Activated CD4-positive, alpha-beta memory T cell treated with anti-CD3 and anti-CD28 coated beads, Interleukin-2, amount 10 ng/mL, durations not matched to agents 7 days and 5 days (primary cell): ENCODE measurements around the gene PLLP. TPM values are rescaled to one million over a fixed set of nuclear protein-coding genes. Genes with fewer than 3 reads are reported as not detected.

Experiments
- CTCF ChIA-PET: fragments of 350-600 bp; sonication (Branson Sonifier 250); formaldehyde crosslinking; loops from one replicate; lab custom pipeline; 2021; ENCODE audit warnings: antibody characterized with exemption, inconsistent platforms; lab: Charles Lee
- POLR2A ChIA-PET: fragments of 350-600 bp; sonication (Branson Sonifier 250); formaldehyde crosslinking; loops from one replicate; lab custom pipeline; 2021; ENCODE audit warnings: antibody characterized with exemption; lab: Charles Lee
- DNase-seq: peaks from one replicate; pipeline ENCODE4 v3.0.0-alpha.2; 2020
- H3K27ac Mint-ChIP-seq: one replicate; pipeline ENCODE4 v1.8.0; 2021; ENCODE audit warnings: mild to moderate bottlenecking, mixed read lengths
- H3K27me3 Mint-ChIP-seq: one replicate; pipeline ENCODE4 v1.8.0; 2021; ENCODE audit warnings: mixed read lengths
- H3K36me3 Mint-ChIP-seq: one replicate; pipeline ENCODE4 v1.8.0; 2021; ENCODE audit warnings: low read depth, mixed read lengths
- H3K4me1 Mint-ChIP-seq: one replicate; pipeline ENCODE4 v1.8.0; 2021; ENCODE audit warnings: mixed read lengths
- H3K4me3 Mint-ChIP-seq: one replicate; pipeline ENCODE4 v1.8.0; 2021; ENCODE audit warnings: mild to moderate bottlenecking, mixed read lengths
- H3K9me3 Mint-ChIP-seq: one replicate; pipeline ENCODE4 v1.8.0; 2021; ENCODE audit warnings: mixed read lengths
- total RNA-seq, 2 experiments: library from RNA; stranded (reverse); gene quantifications; one replicate each; pipeline ENCODE4 v1.2.3, GENCODE V29; 2021

Gene PLLP
- total RNA-seq, 2 experiments from 2014 or later = 0.18 TPM; not detected in 1

DNA sequence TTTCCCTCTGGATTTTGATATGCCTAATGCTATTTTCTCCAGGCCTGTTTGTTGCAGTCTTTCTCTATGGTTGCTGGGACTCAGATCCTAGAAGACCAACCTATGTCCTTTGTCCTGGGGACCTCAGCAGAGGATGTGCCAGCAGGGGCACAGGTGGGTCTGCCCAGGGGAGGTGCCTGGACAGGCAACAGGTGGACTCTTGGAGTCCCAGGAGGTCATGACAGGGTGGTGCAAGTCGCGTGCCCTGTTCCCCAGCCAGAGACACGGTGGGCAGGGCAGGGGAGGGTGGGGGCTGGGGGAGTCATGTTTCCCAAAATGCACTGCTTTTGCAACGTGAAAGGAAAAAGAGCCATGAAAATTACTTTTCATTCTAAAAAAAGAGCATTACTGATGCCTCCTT, 26.3 kb upstream of the PLLP start:
- no peak overlapping the region for H3K4me3 Mint-ChIP-seq

GRCh38 chr16:57308041-57308440, 23.6 kb upstream of the PLLP start:
- H3K4me1 Mint-ChIP-seq = peaks cover 12% of the 10 kb centered on the region
- H3K27ac Mint-ChIP-seq = no peak overlapping the region
- ChIA-PET POLR2A (no interaction called here), CTCF (no interaction called here)
- H3K4me3 Mint-ChIP-seq = no peak overlapping the region
- H3K9me3 Mint-ChIP-seq = no peaks in the 10 kb centered on the region
- no peaks in the 10 kb centered on the region for H3K36me3 Mint-ChIP-seq
- no peak for DNase-seq
- peaks cover 13% of the 10 kb centered on the region for H3K27me3 Mint-ChIP-seq

More for the DNA sequence above, 26.3 kb upstream of the PLLP start:
- Mint-ChIP-seq H3K36me3 (no peaks in the 10 kb centered on the region), H3K4me1 (peaks cover 15% of the 10 kb centered on the region), H3K27ac (no peak overlapping the region), H3K27me3 (peaks cover 15% of the 10 kb centered on the region), H3K9me3 (no peaks in the 10 kb centered on the region)
- CTCF ChIA-PET = interaction anchor here (1.0 to 1.4 kb wide), 2 partner anchors 10 to 106 kb away, joined by 4 read pairs; no protein-coding TSS in a partner anchor
- no peak for DNase-seq
- POLR2A ChIA-PET = no interaction called here

DNA sequence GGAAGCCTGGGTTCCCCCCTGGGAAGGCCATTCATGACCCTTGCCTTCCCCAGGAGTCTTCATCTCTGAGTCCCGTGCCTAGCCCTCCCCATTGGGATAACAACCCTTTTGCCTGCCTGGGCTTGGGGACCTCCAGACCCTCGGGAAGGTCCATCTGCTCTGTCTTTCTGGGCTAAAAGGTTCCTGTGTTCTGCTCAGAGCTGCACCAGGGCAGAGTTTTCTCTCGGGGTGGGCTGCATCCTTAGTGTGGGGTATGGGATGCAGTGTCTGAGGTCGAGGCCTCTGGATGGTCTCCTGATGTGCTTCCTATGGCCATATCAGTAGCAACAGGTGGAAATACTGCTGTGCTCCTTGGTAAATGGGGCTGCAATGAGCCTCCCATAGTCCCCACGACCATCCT, 22.9 kb upstream of the PLLP start:
- no peaks in the 10 kb centered on the region for H3K36me3 Mint-ChIP-seq
- ChIA-PET POLR2A (no interaction called here), CTCF (no interaction called here)
- H3K4me1 Mint-ChIP-seq = peaks cover 12% of the 10 kb centered on the region
- H3K27ac Mint-ChIP-seq = no peak overlapping the region
- no peak for DNase-seq
- H3K4me3 Mint-ChIP-seq = no peak overlapping the region
- peaks cover 13% of the 10 kb centered on the region for H3K27me3 Mint-ChIP-seq
- no peaks in the 10 kb centered on the region for H3K9me3 Mint-ChIP-seq

- DNase-seq = no peak
- Mint-ChIP-seq H3K27ac (no peak overlapping the region), H3K9me3 (no peaks in the 10 kb centered on the region), H3K4me1 (peaks cover 12% of the 10 kb centered on the region), H3K36me3 (no peaks in the 10 kb centered on the region), H3K4me3 (no peak overlapping the region), H3K27me3 (peaks cover 9% of the 10 kb centered on the region)
- POLR2A ChIA-PET = no interaction called here
- CTCF ChIA-PET = no interaction called here
Observed at GRCh38 chr16:57306676-57307341, 22.3 kb upstream of the PLLP start.

DNA sequence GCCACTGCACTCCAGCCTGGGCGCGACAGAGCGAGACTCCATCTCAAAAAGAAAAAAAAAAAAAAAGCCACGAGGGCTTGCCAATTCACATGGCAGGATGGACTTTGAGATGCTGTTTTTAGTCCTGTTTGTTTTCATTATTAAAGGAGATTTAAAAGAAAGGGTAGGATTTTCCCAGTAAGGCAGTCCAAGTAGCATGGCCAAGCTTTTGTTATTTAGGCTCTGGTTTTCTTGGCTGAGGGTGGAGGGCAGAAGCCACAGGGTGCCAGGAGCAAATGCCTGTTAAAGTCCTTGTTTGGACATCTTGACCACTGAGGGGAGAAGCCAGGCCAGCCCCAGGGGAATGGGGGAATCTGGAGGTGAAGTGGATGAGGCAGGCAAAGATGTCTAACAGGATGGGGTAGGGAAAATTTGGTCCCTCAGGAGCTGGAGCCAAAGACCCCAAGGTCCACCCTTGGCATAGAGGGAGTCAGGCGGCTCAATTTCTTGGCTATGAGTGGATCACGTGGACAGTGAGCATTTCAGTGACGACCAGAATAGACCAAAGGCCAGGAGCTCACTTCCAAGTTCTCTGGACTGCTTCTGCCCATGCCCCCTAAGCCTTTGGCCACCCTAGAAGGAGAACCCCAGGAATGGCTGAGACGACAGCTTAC, 20.8 kb upstream of the PLLP start:
- POLR2A ChIA-PET = no interaction called here
- no peak overlapping the region for H3K27ac Mint-ChIP-seq
- H3K27me3 Mint-ChIP-seq = peaks cover 9% of the 10 kb centered on the region
- peaks cover 14% of the 10 kb centered on the region for H3K4me1 Mint-ChIP-seq
- no peaks in the 10 kb centered on the region for H3K36me3 Mint-ChIP-seq
- no peaks in the 10 kb centered on the region for H3K9me3 Mint-ChIP-seq
- CTCF ChIA-PET = interaction anchor here (9.8 kb wide), 1 partner anchor 114 kb away, joined by 160 read pairs; no protein-coding TSS in a partner anchor
- H3K4me3 Mint-ChIP-seq = no peak overlapping the region
- no peak for DNase-seq

DNA sequence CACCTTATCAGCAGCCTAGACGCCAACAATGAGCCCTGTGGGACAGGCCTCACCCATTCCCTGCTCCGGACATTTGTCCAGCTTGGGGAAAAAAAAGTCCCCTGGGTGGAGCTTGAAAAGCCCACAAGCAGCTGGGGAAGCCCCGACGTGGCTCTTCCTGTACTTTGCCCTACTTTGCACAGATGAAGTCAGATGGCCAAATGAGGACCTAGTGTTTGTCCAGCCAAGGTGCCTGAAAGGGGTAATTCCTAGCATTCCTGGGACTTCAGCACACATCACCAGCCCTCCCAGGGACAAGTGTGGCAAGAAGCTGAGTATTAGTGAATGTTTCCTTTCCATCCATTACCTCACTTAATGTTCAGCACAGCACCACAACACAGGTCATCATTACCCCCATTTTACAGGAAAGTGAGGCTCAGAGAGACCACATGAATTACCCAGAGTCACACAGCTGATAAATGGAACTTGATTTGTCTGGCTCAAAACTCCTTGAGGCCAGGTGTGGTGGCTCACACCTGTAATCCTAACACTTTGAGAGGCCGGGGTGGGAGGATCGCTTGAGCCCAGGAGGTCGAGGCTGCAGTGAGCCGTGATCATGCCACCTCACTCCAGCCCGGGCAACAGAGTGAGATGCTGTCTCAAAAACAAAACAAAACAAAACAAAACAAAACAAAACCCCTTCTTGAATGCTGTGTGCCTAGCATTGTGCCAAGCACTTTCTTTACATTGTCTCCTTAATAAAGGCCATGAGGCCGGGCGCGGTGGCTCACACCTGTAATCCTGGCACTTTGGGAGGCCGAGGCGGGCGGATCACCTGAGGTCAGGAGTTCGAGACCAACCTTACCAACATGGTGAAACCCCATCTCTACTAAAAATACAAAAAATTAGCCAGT, 19.9 kb upstream of the PLLP start:
- Mint-ChIP-seq H3K36me3 (no peaks in the 10 kb centered on the region), H3K27ac (no peak overlapping the region), H3K27me3 (peaks cover 9% of the 10 kb centered on the region), H3K9me3 (no peaks in the 10 kb centered on the region), H3K4me3 (no peak overlapping the region), H3K4me1 (peaks cover 14% of the 10 kb centered on the region)
- ChIA-PET CTCF (interaction anchor here (1.2 to 9.8 kb wide), 2 partner anchors 18 to 115 kb away, joined by 4 to 160 read pairs; no protein-coding TSS in a partner anchor), POLR2A (no interaction called here)
- DNase-seq = no peak

GRCh38 chr16:57303910-57304168, 19.4 kb upstream of the PLLP start:
- ChIA-PET POLR2A (no interaction called here), CTCF (interaction anchor here (1.2 to 9.8 kb wide), 2 partner anchors 19 to 115 kb away, joined by 4 to 160 read pairs; no protein-coding TSS in a partner anchor)
- Mint-ChIP-seq H3K36me3 (no peaks in the 10 kb centered on the region), H3K4me3 (no peak overlapping the region), H3K9me3 (no peaks in the 10 kb centered on the region), H3K4me1 (peaks cover 14% of the 10 kb centered on the region), H3K27me3 (peaks cover 9% of the 10 kb centered on the region), H3K27ac (no peak overlapping the region)
- DNase-seq = no peak

DNA sequence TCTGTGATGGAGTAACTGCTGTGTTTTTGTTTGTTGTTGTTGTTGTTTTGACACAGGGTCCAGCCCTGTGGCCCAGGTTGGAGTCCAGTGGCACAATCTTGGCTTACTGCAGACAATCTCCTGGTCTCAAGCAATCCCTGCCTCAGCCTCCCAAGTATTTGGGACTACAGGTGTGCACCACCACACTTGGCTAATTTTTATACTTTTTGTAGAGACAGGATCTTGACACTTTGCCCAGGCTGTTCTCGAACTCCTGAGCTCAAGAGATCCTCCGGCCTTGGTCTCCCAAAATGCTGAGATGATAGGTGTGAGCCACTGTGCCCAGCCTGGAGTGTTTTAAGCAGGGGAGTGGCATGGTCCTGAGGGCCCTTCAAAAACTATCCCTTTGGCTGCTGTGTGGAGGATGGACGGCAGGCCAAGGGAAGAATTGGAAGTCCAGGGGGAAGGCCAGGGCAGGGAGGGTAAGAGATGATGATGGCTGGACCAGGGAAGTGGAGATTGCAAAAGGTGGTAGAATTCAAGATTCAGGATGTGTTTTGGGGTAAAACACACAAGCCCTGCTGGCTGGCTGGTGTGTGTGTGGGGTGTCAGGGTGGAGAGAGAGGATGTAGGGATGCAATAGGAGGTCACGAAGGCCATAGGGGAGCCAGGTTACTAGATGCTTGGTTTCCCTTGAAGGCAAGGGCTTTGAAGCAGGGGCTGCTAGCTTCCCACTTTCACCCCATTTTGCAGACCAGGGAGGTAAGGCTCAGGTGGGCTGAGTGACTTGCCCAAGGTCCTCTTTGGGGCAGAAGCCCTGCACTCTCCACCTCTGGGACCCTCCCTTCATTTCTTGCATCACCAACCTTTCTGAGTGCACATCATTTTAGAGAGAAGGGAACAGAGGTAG, 18.8 kb upstream of the PLLP start:
- H3K27me3 Mint-ChIP-seq = peaks cover 9% of the 10 kb centered on the region
- no peak for DNase-seq
- H3K36me3 Mint-ChIP-seq = no peaks in the 10 kb centered on the region
- H3K9me3 Mint-ChIP-seq = no peaks in the 10 kb centered on the region
- H3K4me1 Mint-ChIP-seq = peaks cover 16% of the 10 kb centered on the region
- CTCF ChIA-PET = interaction anchor here (1.2 to 9.8 kb wide), 4 partner anchors 19 to 217 kb away, joined by 4 to 160 read pairs (median 10); partner anchors contain the start of genes CIAPIN1 and COQ9
- H3K4me3 Mint-ChIP-seq = no peak overlapping the region
- POLR2A ChIA-PET = no interaction called here
- H3K27ac Mint-ChIP-seq = no peak overlapping the region

GRCh38 chr16:57301126-57301817, 16.8 kb upstream of the PLLP start:
- Mint-ChIP-seq H3K36me3 (no peaks in the 10 kb centered on the region), H3K9me3 (no peaks in the 10 kb centered on the region), H3K4me1 (peaks cover 26% of the 10 kb centered on the region), H3K4me3 (no peak overlapping the region), H3K27ac (no peak overlapping the region), H3K27me3 (no peaks in the 10 kb centered on the region)
- DNase-seq = no peak
- ChIA-PET POLR2A (interaction anchor here (1.0 to 1.7 kb wide), 8 partner anchors 56 to 276 kb away, joined by 3 to 9 read pairs (median 4); partner anchors contain the start of genes ARL2BP, POLR2C, PSME3IP1 and RSPRY1), CTCF (interaction anchor here (0.6 to 9.8 kb wide), 21 partner anchors 9 to 276 kb away, joined by 3 to 160 read pairs (median 4); partner anchors contain the start of genes ARL2BP, CIAPIN1, COQ9 and POLR2C)

GRCh38 chr16:57300387-57301125, 16.1 kb upstream of the PLLP start:
- H3K36me3 Mint-ChIP-seq = no peaks in the 10 kb centered on the region
- CTCF ChIA-PET = interaction anchor here (0.6 to 9.8 kb wide), 30 partner anchors 10 to 347 kb away, joined by 3 to 160 read pairs (median 4); partner anchors contain the start of genes ARL2BP, CCDC102A, CIAPIN1 and COQ9
- no peaks in the 10 kb centered on the region for H3K9me3 Mint-ChIP-seq
- no peak overlapping the region for H3K27ac Mint-ChIP-seq
- no peaks in the 10 kb centered on the region for H3K27me3 Mint-ChIP-seq
- DNase-seq = peak; percentile 99
- POLR2A ChIA-PET = interaction anchor here (1.0 to 2.1 kb wide), 16 partner anchors 11 to 277 kb away, joined by 3 to 10 read pairs (median 5); partner anchors contain the start of genes ARL2BP and POLR2C
- peaks cover 26% of the 10 kb centered on the region for H3K4me1 Mint-ChIP-seq
- H3K4me3 Mint-ChIP-seq = no peak overlapping the region
